Thymus (tissue), 11 donors: ENCODE results near the gene RANBP9. TPM values are rescaled to one million over a fixed set of nuclear protein-coding genes. Genes with fewer than 3 reads are reported as not detected.
A peak's percentile ranks its signal among the peaks of the same experiment; 100 is the strongest.

Source experiments
- DNase-seq, 9 donors: peaks; one replicate each; pipeline ENCODE4 v3.0.0-alpha.2; 2013; ENCODE audit warnings: low spot score in 9 of 9, low read depth in 6 of 9, missing footprints in 1 of 9
- H3K27ac ChIP-seq, 2 donors: one replicate each; pipeline ENCODE4 v1.5.1; 2013; ENCODE audit warnings: control low read depth in 1 of 2, low read depth in 1 of 2, low read length in 1 of 2, mild to moderate bottlenecking in 1 of 2, moderate library complexity in 1 of 2
- H3K27me3 ChIP-seq, 2 donors: one replicate each; pipeline ENCODE4 v1.5.1; 2013; ENCODE audit warnings: low read length in 1 of 2; ENCODE audit not compliant: control insufficient read depth in 2 of 2, insufficient read depth in 1 of 2
- H3K36me3 ChIP-seq, 2 donors: one replicate each; pipeline ENCODE4 v1.5.1; 2013; ENCODE audit warnings: low read length in 1 of 2, mild to moderate bottlenecking in 1 of 2, moderate library complexity in 1 of 2; ENCODE audit not compliant: control insufficient read depth in 2 of 2, insufficient read depth in 2 of 2
- H3K4me1 ChIP-seq, 2 donors: one replicate each; pipeline ENCODE4 v1.5.1; 2013; ENCODE audit warnings: low read length in 2 of 2; ENCODE audit not compliant: control insufficient read depth in 2 of 2, insufficient read depth in 2 of 2
- H3K4me3 ChIP-seq, 2 donors: one replicate each; pipeline ENCODE4 v1.5.1; 2013; ENCODE audit warnings: low read length in 2 of 2, control low read depth in 1 of 2, mild to moderate bottlenecking in 1 of 2
- H3K9me3 ChIP-seq, 2 donors: one replicate each; pipeline ENCODE4 v1.5.1; 2013; ENCODE audit warnings: low read length in 1 of 2, mild to moderate bottlenecking in 1 of 2; ENCODE audit not compliant: control insufficient read depth in 2 of 2, insufficient read depth in 1 of 2
- WGBS: extraction: QIAGEN DNeasy Blood & Tissue Kit; methylation state at CpG from one replicate; pipeline ENCODE4 v1.1.7; 2013; 5-methylcytosine and 5-hydroxymethylcytosine counted together
- polyA plus RNA-seq: library from polyadenylated mRNA; stranded (reverse); fragments of 200-250 nt; gene quantifications from one replicate; pipeline ENCODE4 v1.2.3, GENCODE V29; 2013
- total RNA-seq: library from RNA; stranded (reverse); fragments of 120-200 nt; gene quantifications from one replicate; pipeline ENCODE4 v1.2.4, GENCODE V29; 2013
- donor health status: healthy.

The RANBP9 gene
- total and polyA plus RNA-seq, 2 donors, result 23.4 to 37.9 TPM

DNA sequence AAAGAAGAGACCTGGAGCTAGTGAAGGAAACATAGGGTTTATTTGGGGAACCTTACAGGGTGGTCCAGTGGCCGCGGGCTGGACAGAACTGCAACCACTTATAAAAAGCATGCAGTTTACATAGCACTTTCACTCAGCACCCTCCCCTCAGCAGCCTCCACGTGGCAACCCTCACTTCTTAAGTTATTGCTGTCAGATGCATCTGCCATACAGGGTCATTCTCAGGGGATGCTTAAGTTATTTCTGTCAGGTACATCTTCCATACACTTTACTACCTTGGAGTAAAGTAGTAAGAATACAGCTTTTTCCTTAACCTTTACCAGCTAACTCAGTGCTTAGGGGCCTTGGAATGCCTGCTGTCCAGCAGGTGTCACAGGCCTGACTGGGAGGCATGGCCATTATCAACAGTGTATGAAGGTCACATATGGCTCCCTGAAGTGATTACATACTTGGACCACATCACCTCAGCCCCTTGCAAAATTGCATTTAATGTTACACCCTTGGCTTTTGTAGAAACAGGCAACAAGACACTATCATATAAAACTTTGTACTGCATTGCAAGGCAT, 98.5 kb downstream of the RANBP9 start:
- no peak for DNase-seq
- 96% methylated on average over 3 of the region's 3 CpGs for WGBS
- Histone ChIP-seq H3K27me3 (no peaks in the 10 kb centered on the region), H3K4me3 (no peak overlapping the region), H3K4me1 (peaks cover 12 to 24% of the 10 kb centered on the region in 2 donors), H3K36me3 (peaks cover 0 to 13% of the 10 kb centered on the region in 2 donors), H3K27ac (no peak overlapping the region), H3K9me3 (no peaks in the 10 kb centered on the region)

DNA sequence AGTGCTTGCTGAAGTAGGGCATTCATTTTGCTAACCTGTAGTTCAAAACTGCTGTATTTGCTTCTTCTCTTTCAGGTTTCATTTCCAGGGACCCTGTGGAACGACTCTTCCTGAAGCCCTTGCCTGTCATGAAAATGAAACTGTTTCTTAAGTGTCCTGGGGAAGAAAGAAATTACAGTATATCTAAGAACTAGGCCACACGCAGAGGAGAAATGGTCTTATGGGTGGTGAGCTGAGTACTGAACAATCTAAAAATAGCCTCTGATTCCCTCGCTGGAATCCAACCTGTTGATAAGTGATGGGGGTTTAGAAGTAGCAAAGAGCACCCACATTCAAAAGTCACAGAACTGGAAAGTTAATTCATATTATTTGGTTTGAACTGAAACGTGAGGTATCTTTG, 99.9 kb downstream of the RANBP9 start:
- WGBS, result 33% methylated on average over 4 of the region's 4 CpGs

DNA sequence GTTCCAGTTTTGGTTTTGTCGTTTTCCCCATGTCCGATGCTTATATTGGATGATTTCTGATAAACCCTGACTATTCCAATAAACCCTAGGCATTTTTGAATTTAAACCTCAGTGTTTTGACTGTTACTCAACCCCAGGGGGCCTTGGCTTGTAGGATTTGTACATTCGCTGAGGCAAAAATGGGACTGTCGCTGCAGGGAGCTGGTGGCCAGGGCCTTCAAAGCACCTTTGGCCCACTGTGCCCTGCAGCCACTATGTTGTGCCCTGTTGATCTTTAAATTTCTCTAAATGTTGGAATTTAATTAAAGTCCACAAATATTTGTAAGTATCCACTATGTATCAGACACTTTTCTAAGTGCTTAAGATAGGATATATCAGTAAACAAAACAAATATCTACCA, 106.0 kb downstream of the RANBP9 start:
- no peaks in the 10 kb centered on the region for H3K4me1 ChIP-seq
- WGBS, result 98% methylated on average over 4 of the region's 4 CpGs
- H3K27ac ChIP-seq, result no peak overlapping the region
- H3K9me3 ChIP-seq, result no peaks in the 10 kb centered on the region
- DNase-seq, result no peak
- no peaks in the 10 kb centered on the region for H3K27me3 ChIP-seq
- H3K4me3 ChIP-seq, result no peak overlapping the region
- H3K36me3 ChIP-seq, result peaks cover 0 to 20% of the 10 kb centered on the region in 2 donors

More for the DNA sequence above, 99.9 kb downstream of the RANBP9 start:
- Histone ChIP-seq H3K36me3 (peaks cover 0 to 3% of the 10 kb centered on the region in 2 donors), H3K4me1 (peaks cover 10 to 20% of the 10 kb centered on the region in 2 donors), H3K9me3 (no peaks in the 10 kb centered on the region), H3K27me3 (no peaks in the 10 kb centered on the region), H3K27ac (peak overlapping the region in 1 of 2 donors; percentile 38), H3K4me3 (no peak overlapping the region)
- DNase-seq, result peak in 1 of 9 donors; percentile 28

DNA sequence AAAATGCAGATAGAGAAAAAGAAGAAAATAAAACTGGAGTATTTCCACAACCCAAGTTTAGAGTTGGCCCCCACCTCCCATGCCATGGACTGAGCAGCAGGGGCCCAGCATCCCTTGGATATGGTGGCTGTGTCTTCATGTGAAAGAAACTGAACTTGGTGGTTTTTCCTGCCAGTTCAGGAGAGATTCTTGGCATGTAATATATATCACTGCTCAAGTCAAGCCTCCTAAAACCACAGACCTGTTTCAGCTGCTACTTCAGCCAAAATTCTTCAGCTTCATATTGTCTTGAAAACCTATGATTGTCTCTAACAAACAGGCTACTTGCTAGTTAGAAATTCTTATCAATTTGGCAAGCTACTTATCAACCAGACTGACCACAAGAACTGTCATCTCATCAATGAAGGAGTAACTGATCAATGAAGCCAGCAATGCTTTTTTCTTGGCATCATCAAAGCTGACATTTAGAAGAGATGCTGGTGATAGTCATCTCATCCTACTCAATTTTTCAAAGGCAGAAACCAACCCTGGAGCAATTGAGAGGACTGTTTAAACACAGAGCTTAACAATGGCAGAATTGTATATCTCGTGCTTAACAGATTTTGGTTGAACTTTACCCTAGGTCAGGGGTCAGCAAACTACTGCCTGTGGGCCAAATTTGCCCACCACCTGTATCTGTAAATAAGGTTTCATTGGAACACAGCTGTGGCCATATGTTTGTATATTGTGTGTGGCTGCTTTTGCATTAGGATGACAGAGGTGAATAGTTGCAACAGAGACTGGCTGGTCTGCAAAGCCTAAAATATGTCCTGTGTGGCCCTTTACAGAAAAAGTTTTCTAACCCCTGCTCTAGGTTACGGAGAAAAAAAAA, 106.9 kb downstream of the RANBP9 start:
- peaks cover 0 to 23% of the 10 kb centered on the region in 2 donors for H3K36me3 ChIP-seq
- no peak for DNase-seq
- WGBS, result 96% methylated on average over 2 of the region's 2 CpGs
- H3K4me1 ChIP-seq, result no peaks in the 10 kb centered on the region
- no peaks in the 10 kb centered on the region for H3K9me3 ChIP-seq
- H3K4me3 ChIP-seq, result no peak overlapping the region
- no peaks in the 10 kb centered on the region for H3K27me3 ChIP-seq
- H3K27ac ChIP-seq, result no peak overlapping the region

DNA sequence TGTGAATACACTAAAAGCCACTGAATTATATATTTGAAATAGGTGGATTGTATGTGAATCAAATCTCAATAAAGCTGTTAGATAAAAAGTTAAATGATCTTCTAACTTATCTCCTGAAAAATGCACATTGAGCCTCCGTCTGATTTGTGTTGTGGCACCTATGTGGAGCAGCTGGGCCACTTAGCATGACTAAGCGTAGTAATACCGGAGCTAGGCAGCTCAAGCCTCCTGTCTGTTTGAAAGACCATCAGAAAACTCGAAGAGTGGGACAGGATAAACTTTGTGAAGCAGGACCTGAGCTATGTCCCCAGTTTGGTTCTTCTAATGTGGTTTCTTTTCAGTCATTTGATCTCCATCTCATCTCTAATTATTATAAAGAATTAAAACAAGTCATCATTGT, 107.5 kb downstream of the RANBP9 start:
- peaks cover 0 to 27% of the 10 kb centered on the region in 2 donors for H3K36me3 ChIP-seq
- H3K27me3 ChIP-seq, result no peaks in the 10 kb centered on the region
- H3K4me1 ChIP-seq, result no peaks in the 10 kb centered on the region
- no peak overlapping the region for H3K27ac ChIP-seq
- DNase-seq, result no peak
- H3K9me3 ChIP-seq, result no peaks in the 10 kb centered on the region
- no peak overlapping the region for H3K4me3 ChIP-seq
- 87% methylated on average over 4 of the region's 4 CpGs for WGBS

DNA sequence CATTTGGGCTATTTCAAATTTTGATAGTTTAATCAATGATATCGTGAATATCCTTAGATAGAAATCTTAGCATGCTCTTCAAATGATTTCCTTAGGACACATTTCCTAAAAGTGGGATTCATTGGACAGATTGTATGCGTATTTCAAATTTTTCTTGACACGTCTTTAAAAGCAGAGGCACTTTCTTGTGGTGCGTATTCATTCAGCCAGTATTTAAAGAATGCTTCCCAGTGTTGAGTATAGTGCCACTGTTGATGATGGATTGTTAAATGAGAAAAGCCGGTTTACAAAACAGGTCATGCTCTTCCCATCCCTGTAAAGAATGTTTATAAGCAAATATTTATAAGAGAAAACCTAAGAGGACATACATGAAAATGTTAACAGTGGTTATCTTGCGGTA, 111.6 kb downstream of the RANBP9 start:
- Histone ChIP-seq H3K4me3 (no peak overlapping the region), H3K36me3 (peaks cover 6 to 44% of the 10 kb centered on the region in 2 donors), H3K9me3 (no peaks in the 10 kb centered on the region), H3K27me3 (no peaks in the 10 kb centered on the region), H3K27ac (no peak overlapping the region), H3K4me1 (no peaks in the 10 kb centered on the region)
- WGBS, result 99% methylated on average over 6 of the region's 6 CpGs
- DNase-seq, result no peak

DNA sequence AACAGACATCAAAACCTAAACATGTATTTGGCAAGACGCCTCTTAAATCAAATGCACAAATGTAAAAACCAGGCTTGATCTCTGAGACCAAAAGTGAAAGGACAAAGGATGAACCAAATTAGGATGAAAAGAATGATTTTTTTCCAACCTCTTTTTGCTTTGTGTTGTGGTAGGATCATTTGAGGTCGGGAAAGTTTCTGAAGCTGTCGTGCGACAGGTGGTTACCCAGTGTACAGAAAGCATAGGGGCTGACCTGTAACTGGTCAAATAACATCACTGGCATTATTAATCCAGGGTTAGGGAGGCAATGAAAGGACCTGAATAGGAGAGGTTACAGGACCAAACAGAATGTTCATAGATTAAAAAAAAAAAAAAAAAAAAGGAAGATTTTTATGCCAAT, 114.6 kb downstream of the RANBP9 start:
- Histone ChIP-seq H3K36me3 (peaks cover 9 to 48% of the 10 kb centered on the region in 2 donors), H3K9me3 (no peaks in the 10 kb centered on the region), H3K4me1 (peaks cover 0 to 13% of the 10 kb centered on the region in 2 donors), H3K27me3 (no peaks in the 10 kb centered on the region), H3K27ac (no peak overlapping the region), H3K4me3 (no peak overlapping the region)
- 94% methylated on average over 4 of the region's 4 CpGs for WGBS
- no peak for DNase-seq

DNA sequence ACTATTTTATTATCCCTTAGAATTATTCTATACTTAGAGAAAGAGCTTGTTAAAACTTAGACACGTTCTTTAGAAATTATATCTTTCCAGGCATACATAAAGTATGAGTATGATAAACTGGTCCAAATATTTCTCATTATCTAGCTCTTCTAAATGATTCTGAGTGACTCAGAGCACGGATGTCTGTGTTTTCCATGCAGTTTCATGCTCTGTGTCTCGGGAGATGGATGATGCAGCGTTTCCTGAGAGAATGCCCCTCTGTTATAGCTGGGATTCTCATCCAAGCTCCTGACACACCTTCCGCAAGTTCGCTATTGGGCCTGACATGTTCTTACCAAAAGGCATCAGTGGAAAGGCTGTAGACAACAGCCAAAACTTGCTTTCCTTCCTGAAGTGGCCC, 117.9 kb downstream of the RANBP9 start:
- no peak overlapping the region for H3K27ac ChIP-seq
- no peak for DNase-seq
- H3K36me3 ChIP-seq, result peaks cover 15 to 44% of the 10 kb centered on the region in 2 donors
- 99% methylated on average over 6 of the region's 6 CpGs for WGBS
- no peak overlapping the region for H3K4me3 ChIP-seq
- peaks cover 0 to 16% of the 10 kb centered on the region in 2 donors for H3K4me1 ChIP-seq
- H3K27me3 ChIP-seq, result no peaks in the 10 kb centered on the region
- H3K9me3 ChIP-seq, result no peaks in the 10 kb centered on the region

DNA sequence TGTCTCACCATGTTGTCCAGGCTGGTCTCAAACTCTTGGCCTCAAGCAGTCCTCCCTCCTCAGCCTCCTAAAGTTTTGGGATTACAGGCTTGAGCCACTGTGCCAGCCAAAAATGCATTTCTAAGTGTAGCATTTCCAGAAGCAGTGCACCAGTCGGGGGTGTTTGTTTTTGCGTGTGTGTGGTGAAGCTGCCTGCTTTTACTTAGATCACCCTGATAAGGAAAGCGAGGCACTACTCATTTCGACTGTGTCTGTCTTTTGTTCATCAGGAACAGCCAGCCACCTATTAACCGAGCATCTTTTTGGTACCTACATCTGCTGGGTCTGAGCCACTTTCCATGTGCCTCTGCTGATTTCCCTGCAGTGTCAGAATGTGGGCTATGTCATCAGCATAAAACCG, 118.5 kb downstream of the RANBP9 start:
- Histone ChIP-seq H3K27me3 (no peaks in the 10 kb centered on the region), H3K27ac (no peak overlapping the region), H3K4me3 (no peak overlapping the region), H3K4me1 (peaks cover 0 to 16% of the 10 kb centered on the region in 2 donors), H3K9me3 (no peaks in the 10 kb centered on the region), H3K36me3 (peaks cover 15 to 42% of the 10 kb centered on the region in 2 donors)
- DNase-seq, result peak in 4 of 9 donors; percentile 24 to 60 (median 33)
- 59% methylated on average over 6 of the region's 6 CpGs for WGBS
